K562 (cell line): ENCODE results near the gene ACER3. TPM values are rescaled to one million over a fixed set of nuclear protein-coding genes. Genes with fewer than 3 reads are reported as not detected.

Experiments
- AFF1 ChIP-seq, 2 experiments: fragments of 450-650 bp; IDR thresholded peaks; 2 replicates each; pipeline ENCODE4 v1.6.1; 2018; ENCODE audit warnings: mild to moderate bottlenecking in 2 of 2, low read depth in 1 of 2; ENCODE audit not compliant: partially characterized antibody in 2 of 2
- ARID2 ChIP-seq: fragments of 450-650 bp; IDR thresholded peaks from 2 replicates; pipeline ENCODE4 v1.6.1; 2017; ENCODE audit warnings: antibody characterized with exemption, mild to moderate bottlenecking
- CC2D1A ChIP-seq: fragments of 450-650 bp; IDR thresholded peaks from 2 replicates; pipeline ENCODE4 v1.6.1; 2017; ENCODE audit warnings: mild to moderate bottlenecking
- EZH2 ChIP-seq: IDR thresholded peaks from 2 replicates; pipeline ENCODE4 v1.6.1; 2012; ENCODE audit warnings: low read depth, mild to moderate bottlenecking, inconsistent platforms, low read length, borderline replicate concordance
- FOS ChIP-seq: IDR thresholded peaks from 3 replicates; pipeline ENCODE4 v1.6.1; 2011; ENCODE audit not compliant: insufficient read length; ENCODE audit errors: extremely low read depth
- FOXA3 ChIP-seq, 2 experiments: fragments of 450-650 bp in 1 of 2; sonication (generic) in 1 of 2; formaldehyde crosslinking; IDR thresholded peaks in 1 of 2; conservative IDR thresholded peaks in 1 of 2; 2 replicates each; pipeline versions ENCODE4 v1.4.0 to v1.8.0; 2020 to 2022; ENCODE audit warnings: mild to moderate bottlenecking in 2 of 2, missing genetic modification reagents in 1 of 2
- HCFC1 ChIP-seq: IDR thresholded peaks from 2 replicates; pipeline ENCODE4 v1.6.1; 2012; ENCODE audit warnings: low read depth, low read length, improper control_type of control experiment
- HDAC8 ChIP-seq: fragments of 450-650 bp; IDR thresholded peaks from 2 replicates; pipeline ENCODE4 v1.6.1; 2016; ENCODE audit warnings: mild to moderate bottlenecking, missing genetic modification characterization, moderate library complexity, missing compliant biosample characterization
- MCM5 ChIP-seq: fragments of 450-650 bp; IDR thresholded peaks from 2 replicates; pipeline ENCODE4 v1.6.1; 2016; ENCODE audit warnings: low read depth
- NFATC3 ChIP-seq: fragments of 450-650 bp; IDR thresholded peaks from 2 replicates; pipeline ENCODE4 v1.6.1; 2017; ENCODE audit warnings: mild to moderate bottlenecking
- PTRF ChIP-seq: fragments of 450-650 bp; IDR thresholded peaks from 2 replicates; pipeline ENCODE4 v1.6.1; 2016; ENCODE audit warnings: mild to moderate bottlenecking, missing genetic modification characterization, missing compliant biosample characterization
- PURB ChIP-seq: sonication (generic); formaldehyde crosslinking; IDR thresholded peaks from 2 replicates; pipeline ENCODE4 v1.9.0; 2021; ENCODE audit warnings: low read depth, mild to moderate bottlenecking, missing genetic modification reagents
- RBM22 ChIP-seq: fragments of 200-400 bp; formaldehyde crosslinking; IDR thresholded peaks from 2 replicates; pipeline ENCODE4 v1.6.1; 2018; ENCODE audit warnings: low read length, low read depth; ENCODE audit not compliant: poor library complexity, severe bottlenecking
- RBM34 ChIP-seq: fragments of 200-400 bp; formaldehyde crosslinking; IDR thresholded peaks from 2 replicates; pipeline ENCODE4 v1.6.1; 2018; ENCODE audit warnings: low read length, borderline replicate concordance; ENCODE audit not compliant: insufficient read depth
- SAP30 ChIP-seq: fragments of 200-600 bp; sonication (generic); IDR thresholded peaks from 2 replicates; pipeline ENCODE4 v1.6.1; 2012; ENCODE audit warnings: borderline replicate concordance, low read depth, mild to moderate bottlenecking, moderate library complexity, low read length, control low read depth, inconsistent platforms; ENCODE audit not compliant: insufficient read depth, poor library complexity, severe bottlenecking
- SRSF1 ChIP-seq: fragments of 200-400 bp; formaldehyde crosslinking; IDR thresholded peaks from 2 replicates; pipeline ENCODE4 v1.6.1; 2017; ENCODE audit warnings: mild to moderate bottlenecking, low read depth, low read length, moderate library complexity
- STAT5A ChIP-seq: IDR thresholded peaks from 2 replicates; pipeline ENCODE4 v1.6.1; 2012; ENCODE audit warnings: low read length, inconsistent platforms, borderline replicate concordance
- SUPT5H ChIP-seq: fragments of 450-650 bp; IDR thresholded peaks from 2 replicates; pipeline ENCODE4 v1.6.1; 2016
- TBP ChIP-seq: optimal IDR thresholded peaks from 2 replicates; pipeline ENCODE3; 2011; ENCODE audit warnings: low read depth, low read length, improper control_type of control experiment
- TOE1 ChIP-seq, 2 experiments: fragments of 450-650 bp in 1 of 2; sonication (generic) in 1 of 2; formaldehyde crosslinking in 1 of 2; IDR thresholded peaks; 2 replicates each; pipeline versions ENCODE4 v1.7.1 to v1.8.0; 2016 to 2022; ENCODE audit warnings: borderline replicate concordance in 2 of 2, mild to moderate bottlenecking in 2 of 2, antibody characterized with exemption in 1 of 2, inconsistent platforms in 1 of 2, low read depth in 1 of 2, missing genetic modification reagents in 1 of 2, moderate library complexity in 1 of 2
- ZBED1 ChIP-seq: IDR thresholded peaks from 2 replicates; pipeline ENCODE4 v1.6.1; 2014
- ZKSCAN8 ChIP-seq: fragments of 200-800 bp; sonication (Bioruptor generic); IDR thresholded peaks from 2 replicates; pipeline ENCODE4 v1.6.1; 2016; ENCODE audit warnings: missing genetic modification characterization, missing compliant biosample characterization
- polyA plus RNA-seq, 8 experiments: library from polyadenylated mRNA; depleted of rRNA in 4 of 8; stranded (reverse) in 5 of 8; unstranded in 3 of 8; fragments of >200 nt; fragmentation: Nextera tagmentation in 2 of 8; fragmentation: Illumina TruSeq in 1 of 8; extraction: Ambion mirVana in 2 of 8; extraction: Trizol in 1 of 8; gene quantifications; 2 replicates each; pipeline versions ENCODE4 v1.2.1 to v1.2.3, GENCODE V29; 2011 to 2014; ENCODE audit warnings: inconsistent platforms in 1 of 8, missing spikeins in 1 of 8
- total RNA-seq, 7 experiments: library from RNA; depleted of rRNA in 6 of 7; stranded (reverse); fragments of >200 nt in 6 of 7; fragmentation: Illumina TruSeq in 2 of 7; extraction: Trizol in 2 of 7; gene quantifications; 2 replicates each; pipeline versions ENCODE4 v1.2.1 to v1.2.3, GENCODE V29; 2011 to 2021; ENCODE audit warnings: low replicate concordance in 1 of 7
- TF ChIP-seq, protein P1 (sequence below): sonication (generic); formaldehyde crosslinking; IDR thresholded peaks from 2 replicates; pipeline ENCODE4 v1.8.0; 2022; ENCODE audit warnings: mild to moderate bottlenecking, missing genetic modification reagents

Gene ACER3
- total and polyA plus RNA-seq, 9 of the 15 experiments (the other 6 are each of a cell fraction or from before 2014, with no cell fraction given): 2.0 to 23.8 (median 9.5) TPM

DNA sequence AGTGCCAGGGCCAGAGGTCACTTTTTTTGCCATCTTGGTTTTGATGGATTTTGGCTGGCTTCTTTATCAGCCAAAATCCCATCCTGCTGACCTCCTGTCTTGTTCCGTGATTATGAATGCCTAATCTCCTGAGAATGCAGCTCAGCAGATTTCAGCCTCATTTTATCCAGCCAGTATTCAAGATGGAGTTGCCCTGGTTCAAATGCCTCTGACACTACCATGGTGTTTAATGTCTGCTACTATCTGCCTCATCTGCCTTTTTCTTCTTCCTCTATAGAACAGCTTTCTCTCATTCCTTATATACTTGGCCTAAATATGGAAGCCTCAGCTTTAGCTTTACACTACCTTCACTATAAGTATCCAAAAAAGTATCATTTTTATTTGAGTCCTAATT is 50.7 kb downstream of the ACER3 start (continued):
- TF ChIP-seq TOE1 (IDR thresholded peaks at IDR 0.05; ENCODE audit: borderline replicate concordance): no peak
- TF ChIP-seq TOE1 (CRISPR knock-in tag; IDR thresholded peaks at IDR 0.05; ENCODE audit: borderline replicate concordance, low read depth): no peak
- no peak for TF ChIP-seq RBM22
- no peak for TF ChIP-seq ZKSCAN8 (CRISPR knock-in tag)
- TF ChIP-seq, protein P1, sequence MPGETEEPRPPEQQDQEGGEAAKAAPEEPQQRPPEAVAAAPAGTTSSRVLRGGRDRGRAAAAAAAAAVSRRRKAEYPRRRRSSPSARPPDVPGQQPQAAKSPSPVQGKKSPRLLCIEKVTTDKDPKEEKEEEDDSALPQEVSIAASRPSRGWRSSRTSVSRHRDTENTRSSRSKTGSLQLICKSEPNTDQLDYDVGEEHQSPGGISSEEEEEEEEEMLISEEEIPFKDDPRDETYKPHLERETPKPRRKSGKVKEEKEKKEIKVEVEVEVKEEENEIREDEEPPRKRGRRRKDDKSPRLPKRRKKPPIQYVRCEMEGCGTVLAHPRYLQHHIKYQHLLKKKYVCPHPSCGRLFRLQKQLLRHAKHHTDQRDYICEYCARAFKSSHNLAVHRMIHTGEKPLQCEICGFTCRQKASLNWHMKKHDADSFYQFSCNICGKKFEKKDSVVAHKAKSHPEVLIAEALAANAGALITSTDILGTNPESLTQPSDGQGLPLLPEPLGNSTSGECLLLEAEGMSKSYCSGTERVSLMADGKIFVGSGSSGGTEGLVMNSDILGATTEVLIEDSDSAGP (CRISPR knock-in tag): no peak
- no peak for TF ChIP-seq MCM5
- TF ChIP-seq NFATC3: no peak
- peak; percentile 90 for TF ChIP-seq HDAC8 (tag)
- no peak for TF ChIP-seq STAT5A
- TF ChIP-seq PTRF (tag): peak; percentile 92
- TF ChIP-seq SUPT5H: no peak
- no peak for TF ChIP-seq ARID2
- TF ChIP-seq SRSF1: no peak
- no peak for TF ChIP-seq ZBED1
- no peak for TF ChIP-seq FOS
- TF ChIP-seq HCFC1: no peak
- TF ChIP-seq FOXA3 (CRISPR knock-in tag; conservative IDR thresholded peaks at IDR 0.05 in 1 of 2, IDR thresholded peaks at IDR 0.05 in 1 of 2): no peak
- no peak for TF ChIP-seq PURB
- TF ChIP-seq RBM34: no peak
- no peak for TF ChIP-seq SAP30
- no peak for TF ChIP-seq EZH2
- no peak for TF ChIP-seq TBP
- no peak for TF ChIP-seq AFF1 (IDR thresholded peaks at IDR 0.05; ENCODE audit: low read depth in 1 of 2, partially characterized antibody in 2 of 2)
- TF ChIP-seq CC2D1A: no peak
